ENCODE data around the gene SIRT3. TPM values are rescaled to one million over a fixed set of nuclear protein-coding genes. Genes with fewer than 3 reads are reported as not detected.
"Not testable (repeated sequence)": the region's sequence is repeated elsewhere in the genome, so short reads cannot be mapped to it uniquely, and the experiment has no call there.

Gene SIRT3
- polyA plus RNA-seq, 3 donors, result 4.3 to 23.7 (median 4.3) TPM

- not testable (repeated sequence) for H3K27me3 ChIP-seq (ENCODE audit: control insufficient read depth in 2 of 2, insufficient read depth in 2 of 2, low read length in 2 of 2); H3K79me2 ChIP-seq (ENCODE audit: insufficient read depth, low read length); H3K9me3 Mint-ChIP-seq; H3K9me3 ChIP-seq (replicated peaks in 1 of 2; ENCODE audit: control insufficient read depth in 1 of 2, insufficient read depth in 1 of 2, low read length in 2 of 2); H3K36me3 ChIP-seq (replicated peaks in 1 of 2; ENCODE audit: control insufficient read depth in 1 of 2, insufficient read depth in 2 of 2, low read length in 2 of 2); H3K36me3 Mint-ChIP-seq; H3K27me3 Mint-ChIP-seq (ENCODE audit: low read depth in 3 of 3); H4K20me1 ChIP-seq (ENCODE audit: insufficient read depth, low read length)
- peak overlapping the region; percentile 97 to 100 (median 99) for H3K27ac Mint-ChIP-seq
- 34% methylated on average over 10 of the region's 16 CpGs for WGBS (ENCODE audit: insufficient coverage)
- intact Hi-C loops (cut with micrococcal nuclease), result loop anchor here (2.0 to 5.0 kb wide), 4 partner anchors 32 to 236 kb away; partner anchors contain the start of genes PSMD13 (in 2 of the 2), SIRT3 (in 2 of the 2), BET1L (in 1 of the 2) and IFITM2 (in 1 of the 2)
- peak; percentile 76 to 87 (median 79) for DNase-seq
- peak overlapping the region; percentile 3 for H2AFZ ChIP-seq (ENCODE audit: insufficient read depth, low read depth, low read length, poor library complexity, severe bottlenecking)
- peaks cover 37% of the 10 kb centered on the region in 2 donors for H3K4me1 ChIP-seq (ENCODE audit: control insufficient read depth in 1 of 2, insufficient read depth in 2 of 2, low read length in 2 of 2)
- H3K27ac ChIP-seq (ENCODE audit: low read depth in 1 of 2, low read length in 2 of 2), result peak overlapping the region; percentile 99 to 100
- H3K4me3 ChIP-seq (replicated peaks in 1 of 3; ENCODE audit: low read depth in 2 of 3, low read length in 3 of 3), result peak overlapping the region; percentile 47 to 77 (median 55)
- H3K4me3 Mint-ChIP-seq, result peak overlapping the region; percentile 84 to 99
- peak overlapping the region; percentile 81 for H3K4me2 ChIP-seq (replicated peaks; ENCODE audit: extremely low read depth, low read length, poor library complexity, severe bottlenecking)
- H3K4me1 Mint-ChIP-seq, result peaks cover 35% of the 10 kb centered on the region
- peak overlapping the region; percentile 87 for H3K9ac ChIP-seq (ENCODE audit: insufficient read depth, low read length, poor library complexity, severe bottlenecking)
Measured at GRCh38 chr11:268716-269145, 32.6 kb upstream of the SIRT3 start.

GRCh38 chr11:267491-267994 is 31.4 kb upstream of the SIRT3 start:
- peaks cover 0 to 2% of the 10 kb centered on the region in 2 donors for H3K36me3 Mint-ChIP-seq
- H2AFZ ChIP-seq (ENCODE audit: insufficient read depth, low read depth, low read length, poor library complexity, severe bottlenecking), result peak overlapping the region; percentile 68
- peaks cover 37% of the 10 kb centered on the region in 2 donors for H3K4me1 ChIP-seq (ENCODE audit: control insufficient read depth in 1 of 2, insufficient read depth in 2 of 2, low read length in 2 of 2)
- no peaks in the 10 kb centered on the region for H4K20me1 ChIP-seq (ENCODE audit: insufficient read depth, low read length)
- no peaks in the 10 kb centered on the region for H3K79me2 ChIP-seq (ENCODE audit: insufficient read depth, low read length)
- no peaks in the 10 kb centered on the region for H3K36me3 ChIP-seq (replicated peaks in 1 of 2; ENCODE audit: control insufficient read depth in 1 of 2, insufficient read depth in 2 of 2, low read length in 2 of 2)
- WGBS (ENCODE audit: insufficient coverage), result 7% methylated on average over 14 of the region's 18 CpGs
- peaks cover 0 to 5% of the 10 kb centered on the region in 2 donors for H3K9me3 ChIP-seq (replicated peaks in 1 of 2; ENCODE audit: control insufficient read depth in 1 of 2, insufficient read depth in 1 of 2, low read length in 2 of 2)
- H3K4me3 Mint-ChIP-seq, result peak overlapping the region; percentile 84 to 99
- peak overlapping the region; percentile 81 for H3K4me2 ChIP-seq (replicated peaks; ENCODE audit: extremely low read depth, low read length, poor library complexity, severe bottlenecking)
- H3K4me1 Mint-ChIP-seq, result peaks cover 35% of the 10 kb centered on the region
- peak overlapping the region; percentile 30 to 77 (median 55) for H3K4me3 ChIP-seq (replicated peaks in 1 of 3; ENCODE audit: low read depth in 2 of 3, low read length in 3 of 3)
- peaks cover 0 to 8% (median 4%) of the 10 kb centered on the region in 7 donors for H3K9me3 Mint-ChIP-seq
- no peaks in the 10 kb centered on the region for H3K27me3 ChIP-seq (ENCODE audit: control insufficient read depth in 2 of 2, insufficient read depth in 2 of 2, low read length in 2 of 2)
- peak overlapping the region; percentile 97 to 100 (median 99) for H3K27ac Mint-ChIP-seq
- DNase-seq, result peak; percentile 63 to 79 (median 77)
- H3K9ac ChIP-seq (ENCODE audit: insufficient read depth, low read length, poor library complexity, severe bottlenecking), result peak overlapping the region; percentile 87
- intact Hi-C loops (cut with micrococcal nuclease), result loop anchor here in 1 of 2 donors (5.0 kb wide), 2 partner anchors 40 to 60 kb away; partner anchors contain the start of genes BET1L, IFITM2 and RIC8A
- TF ChIP-seq CTCF (IDR thresholded peaks at IDR 0.05), result no peak
- peak overlapping the region; percentile 99 to 100 for H3K27ac ChIP-seq (ENCODE audit: low read depth in 1 of 2, low read length in 2 of 2)
- peaks cover 0 to 9% (median 2%) of the 10 kb centered on the region in 3 donors for H3K27me3 Mint-ChIP-seq (ENCODE audit: low read depth in 3 of 3)
